GM18508 (cell line): ENCODE data around the gene SDR42E2.
"Not testable (repeated sequence)": the region's sequence is repeated elsewhere in the genome, so short reads cannot be mapped to it uniquely, and the experiment has no call there.

ENCODE experiments used
- ATAC-seq: cut with Tn5 transposase; IDR thresholded peaks from one replicate; pipeline ENCODE4 v1.9.1; 2021; ENCODE audit warnings: moderate number of reproducible peaks; ENCODE audit not compliant: insufficient read depth, unreplicated experiment

Gene SDR42E2

GRCh38 chr16:22190081-22190775 is 27.9 kb downstream of the SDR42E2 start:
- peak; percentile 34 for ATAC-seq

- peak; percentile 24 for ATAC-seq
Observed at GRCh38 chr16:22190776-22191531, 28.6 kb downstream of the SDR42E2 start.

GRCh38 chr16:22191532-22192260 is 29.4 kb downstream of the SDR42E2 start:
- ATAC-seq, result no peak

GRCh38 chr16:22192261-22193062 is 30.2 kb downstream of the SDR42E2 start:
- no peak for ATAC-seq

- no peak for ATAC-seq
Observed at GRCh38 chr16:22193063-22193411, 30.7 kb downstream of the SDR42E2 start.

GRCh38 chr16:22194707-22195444 is 32.6 kb downstream of the SDR42E2 start:
- ATAC-seq, result no peak

- ATAC-seq, result no peak
Observed at GRCh38 chr16:22195445-22195694, 33.1 kb downstream of the SDR42E2 start.

- ATAC-seq, result no peak
Observed at GRCh38 chr16:22195695-22196558, 33.6 kb downstream of the SDR42E2 start.

- not testable (repeated sequence) for ATAC-seq
Observed at GRCh38 chr16:22196559-22197168, 34.4 kb downstream of the SDR42E2 start.

- ATAC-seq, result no peak
Observed at GRCh38 chr16:22198547-22199293, 36.4 kb downstream of the SDR42E2 start.

- ATAC-seq, result no peak
Observed at GRCh38 chr16:22202261-22202637, 39.9 kb downstream of the SDR42E2 start.

- no peak for ATAC-seq
Observed at GRCh38 chr16:22203091-22203490, 40.8 kb downstream of the SDR42E2 start.

GRCh38 chr16:22204091-22204655 is 41.9 kb downstream of the SDR42E2 start:
- no peak for ATAC-seq

GRCh38 chr16:22205577-22206012 is 43.3 kb downstream of the SDR42E2 start:
- no peak for ATAC-seq

GRCh38 chr16:22206013-22206841 is 43.9 kb downstream of the SDR42E2 start, which contains the start of gene EEF2K:
Gene EEF2K (plus strand): TSS chr16:22206278. CDS start chr16:22225730, 19,452 bp downstream.
- peak; percentile 83 for ATAC-seq

GRCh38 chr16:22206842-22207714 is 44.8 kb downstream of the SDR42E2 start:
- no peak for ATAC-seq
